Measurements from ENCODE around the gene ADAMTSL3.
A peak's percentile ranks its signal among the peaks of the same experiment; 100 is the strongest.

ADAMTSL3 gene

GRCh38 chr15:83983634-83984458 lies 329.9 kb downstream of the ADAMTSL3 start:
- no peak for TF ChIP-seq CTCF (conservative IDR thresholded peaks at IDR 0.05; ENCODE audit: low read depth, low read length)
- H3K4me3 ChIP-seq (ENCODE audit: low read depth, low read length) = no peak overlapping the region
- DNase-seq (ENCODE audit: low read depth) = peak; percentile 30

- DNase-seq (ENCODE audit: low read depth) = no peak
- no peak for TF ChIP-seq CTCF (conservative IDR thresholded peaks at IDR 0.05; ENCODE audit: low read depth, low read length)
- H3K4me3 ChIP-seq (ENCODE audit: low read depth, low read length) = no peak overlapping the region
Measured at GRCh38 chr15:83984601-83985000, 330.7 kb downstream of the ADAMTSL3 start.

- TF ChIP-seq CTCF (conservative IDR thresholded peaks at IDR 0.05; ENCODE audit: low read depth, low read length) = no peak
- H3K4me3 ChIP-seq (ENCODE audit: low read depth, low read length) = no peak overlapping the region
- DNase-seq (ENCODE audit: low read depth) = no peak
Measured at GRCh38 chr15:83991163-83991562, 337.2 kb downstream of the ADAMTSL3 start.

GRCh38 chr15:83992324-83993031 lies 338.6 kb downstream of the ADAMTSL3 start:
- no peak for TF ChIP-seq CTCF (conservative IDR thresholded peaks at IDR 0.05; ENCODE audit: low read depth, low read length)
- no peak overlapping the region for H3K4me3 ChIP-seq (ENCODE audit: low read depth, low read length)
- no peak for DNase-seq (ENCODE audit: low read depth)

- no peak overlapping the region for H3K4me3 ChIP-seq (ENCODE audit: low read depth, low read length)
- peak; percentile 49 for TF ChIP-seq CTCF (conservative IDR thresholded peaks at IDR 0.05; ENCODE audit: low read depth, low read length)
- DNase-seq (ENCODE audit: low read depth) = peak; percentile 42
Measured at GRCh38 chr15:83993591-83993990, 339.7 kb downstream of the ADAMTSL3 start.

- TF ChIP-seq CTCF (conservative IDR thresholded peaks at IDR 0.05; ENCODE audit: low read depth, low read length) = no peak
- DNase-seq (ENCODE audit: low read depth) = no peak
- H3K4me3 ChIP-seq (ENCODE audit: low read depth, low read length) = no peak overlapping the region
Measured at GRCh38 chr15:83998486-83998885, 344.6 kb downstream of the ADAMTSL3 start.

Data from choroid plexus epithelial cell (primary cell).